T-helper 22 cell (primary cell): ENCODE results near the gene PAXX.

Experiments used
- DNase-seq: peaks from one replicate; pipeline ENCODE4 v3.0.0-alpha.2; 2020; ENCODE audit warnings: low read depth

PAXX gene

DNA sequence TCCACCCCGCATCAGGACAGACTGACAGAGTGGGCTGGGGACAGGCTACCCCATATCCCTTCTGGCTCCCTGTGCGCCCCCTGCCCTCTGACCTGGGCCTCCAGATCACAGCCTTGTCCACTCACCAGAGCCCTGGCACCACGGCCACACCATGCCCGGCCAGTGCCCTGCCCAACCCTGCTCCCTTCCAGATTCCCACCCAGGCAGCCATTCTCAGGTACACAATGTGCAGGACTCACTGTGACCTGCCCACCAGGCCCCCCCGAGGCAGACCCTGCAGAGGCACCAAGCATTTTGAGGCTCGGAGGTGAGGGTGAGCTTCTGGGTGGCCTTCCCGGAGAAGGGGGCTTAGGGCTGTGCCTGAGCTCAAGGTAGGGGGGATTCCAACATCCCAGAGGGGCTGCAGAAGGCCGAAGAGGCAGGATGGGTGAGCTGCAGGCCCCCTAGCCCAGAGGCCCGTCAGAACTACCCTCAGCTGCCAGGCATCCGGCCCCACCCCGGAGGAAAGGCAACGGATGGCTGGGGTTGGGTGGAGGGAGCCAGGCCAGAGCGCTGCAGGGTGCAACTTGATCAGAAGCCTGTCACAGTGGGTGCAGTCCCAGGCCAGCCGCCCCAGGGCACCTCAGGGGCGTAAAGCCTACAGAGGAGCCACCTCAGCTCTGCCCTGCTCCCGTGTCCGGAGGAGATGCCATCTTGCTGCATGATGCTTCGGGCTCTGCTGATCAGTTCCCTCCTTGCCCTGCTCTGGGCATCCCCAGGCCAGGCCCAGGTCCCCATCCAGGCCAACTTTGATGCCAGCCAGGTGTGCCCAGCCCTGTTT is 9.8 kb upstream of the PAXX start, which contains the start of gene LCNL1:
Gene LCNL1 (plus strand): TSS at position 762 of the 820 bp plus-strand sequence. CDS start 594 bp downstream, outside the sequence.
- DNase-seq: no peak

DNA sequence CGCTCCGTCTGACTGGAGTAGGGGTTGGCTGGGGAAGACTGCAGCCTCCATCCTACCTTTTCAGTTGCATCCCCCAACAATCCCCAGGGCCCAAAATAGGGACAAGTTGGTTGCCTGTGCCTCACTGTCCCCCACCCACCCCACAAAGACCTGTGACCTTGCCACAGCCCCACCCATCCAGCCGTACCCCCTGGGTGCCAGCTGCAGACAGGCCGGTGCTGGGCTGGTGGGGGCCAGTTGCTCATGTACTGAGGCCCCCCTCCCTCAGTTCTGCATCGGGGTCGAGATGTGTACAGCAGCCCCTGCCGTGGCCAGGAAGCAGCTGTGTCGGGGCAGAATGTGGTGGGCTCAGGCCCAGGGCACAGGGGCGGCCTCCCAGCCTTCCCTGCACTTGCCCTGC is 9.1 kb upstream of the PAXX start:
- DNase-seq: no peak

GRCh38 chr9:136983656-136984314 is 8.4 kb upstream of the PAXX start:
- DNase-seq: no peak

DNA sequence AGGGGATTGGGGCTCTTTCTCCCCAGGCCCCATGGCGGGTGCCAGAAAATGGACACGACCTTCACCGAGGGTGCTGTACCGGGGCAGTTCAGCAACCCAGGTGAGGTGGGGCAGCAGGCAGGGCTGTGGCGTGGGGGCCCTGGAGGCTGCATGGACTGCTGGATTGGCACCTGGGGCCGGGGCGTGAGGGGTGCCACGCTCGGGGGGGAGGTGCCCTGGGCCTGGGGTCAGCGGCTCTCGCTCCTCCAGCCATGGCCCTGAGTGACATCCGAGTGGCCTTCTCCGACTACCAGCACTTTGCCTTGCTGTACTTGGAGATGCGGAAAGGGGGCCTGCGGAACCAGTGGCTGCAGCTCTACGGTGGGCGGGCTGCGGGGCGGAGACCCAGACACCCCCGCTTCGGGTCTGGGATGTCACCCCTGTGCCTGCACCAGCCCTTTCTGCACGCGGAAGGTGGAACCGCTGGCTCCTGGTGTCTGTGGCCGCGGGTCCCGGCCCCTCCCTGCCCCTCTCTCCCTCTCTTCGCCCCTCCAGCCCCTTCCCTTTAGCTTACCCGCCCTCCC is 7.7 kb upstream of the PAXX start:
- no peak for DNase-seq

DNA sequence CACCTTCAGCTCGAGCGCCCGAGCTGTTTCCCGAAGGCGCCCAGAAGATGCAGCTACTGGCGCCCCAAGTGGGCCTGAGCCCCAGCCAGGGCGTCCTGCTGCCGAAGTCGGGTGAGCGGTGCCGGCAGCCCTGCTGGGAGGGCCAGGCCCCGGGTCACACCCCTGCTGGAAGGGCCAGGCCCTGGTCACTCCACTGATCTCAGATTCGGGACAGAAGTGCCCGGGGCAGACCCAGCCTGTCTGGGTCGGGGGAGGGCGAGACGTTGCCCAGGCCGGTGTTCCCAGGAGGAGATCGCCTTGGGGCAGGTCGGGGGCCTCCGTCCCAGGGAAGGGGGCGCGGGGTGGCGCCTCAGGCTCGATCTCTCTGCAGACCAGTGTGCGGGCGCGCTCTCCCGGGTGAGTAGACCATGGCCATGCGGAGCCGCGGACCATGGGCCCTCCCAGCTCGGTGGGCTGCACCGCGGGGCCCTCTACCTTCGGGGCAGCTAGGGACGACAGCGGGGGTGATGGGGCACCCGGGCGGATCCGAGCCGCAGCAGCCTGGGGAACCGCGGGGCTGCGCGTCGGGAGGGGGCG is 7.1 kb upstream of the PAXX start:
- DNase-seq: no peak

- no peak for DNase-seq
Observed at GRCh38 chr9:136985853-136986252, 6.4 kb upstream of the PAXX start.

DNA sequence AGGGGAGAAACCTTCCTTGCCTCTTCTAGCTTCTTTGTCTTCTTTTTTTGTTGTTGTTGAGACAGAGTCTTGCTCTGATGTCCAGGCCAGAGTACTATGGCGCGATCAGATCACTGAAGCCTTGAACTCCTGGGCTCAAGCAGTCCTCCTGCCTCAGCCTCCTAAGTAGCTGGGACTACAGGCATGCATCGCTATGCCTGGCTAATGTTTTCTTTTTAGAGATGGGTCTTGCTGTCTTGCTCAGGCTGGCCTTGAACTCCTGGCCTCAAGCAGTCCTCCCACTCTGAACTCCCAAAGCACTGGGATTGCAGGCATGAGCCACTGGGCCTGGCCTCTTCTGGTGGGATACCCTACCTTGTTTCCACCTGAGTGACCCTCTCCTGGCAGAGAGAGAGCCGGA is 3.4 kb upstream of the PAXX start:
- DNase-seq: no peak

DNA sequence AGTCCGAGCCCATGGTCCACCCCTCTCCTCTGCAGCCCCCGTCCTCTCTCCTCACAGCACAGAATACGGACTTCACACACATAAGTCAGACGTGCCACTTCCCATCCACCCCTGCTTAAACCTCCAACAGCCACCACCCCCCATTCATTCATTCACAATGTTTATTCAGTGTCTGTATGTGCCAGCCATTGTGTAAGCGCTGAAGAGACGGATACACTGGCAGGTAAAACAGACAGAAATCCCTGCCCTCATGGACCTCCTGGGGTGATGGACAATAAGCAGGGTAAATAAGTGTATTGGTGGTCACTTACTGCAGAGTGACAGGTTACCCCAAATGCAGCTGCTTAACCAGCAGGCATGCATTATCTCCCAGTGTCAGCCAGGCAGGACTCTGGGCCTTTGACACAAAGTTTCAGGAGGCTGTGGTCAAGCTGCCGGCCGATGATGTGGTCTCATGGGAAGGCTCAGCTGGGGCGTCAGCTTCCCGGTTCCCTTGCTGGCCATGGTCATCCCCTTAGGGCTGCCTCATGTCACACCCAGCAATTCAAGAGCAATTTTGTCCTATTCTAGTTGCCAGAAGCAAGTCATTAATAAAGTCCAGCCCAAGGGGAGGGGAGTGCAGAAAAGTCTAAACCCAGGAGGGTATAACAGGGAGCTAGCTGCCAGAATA is 1.8 kb upstream of the PAXX start:
- DNase-seq: no peak

GRCh38 chr9:136992819-136993369 is 672 bp downstream of the PAXX start:
- no peak for DNase-seq

- no peak for DNase-seq
Observed at GRCh38 chr9:136994180-136994887, 2.1 kb downstream of the PAXX start.

DNA sequence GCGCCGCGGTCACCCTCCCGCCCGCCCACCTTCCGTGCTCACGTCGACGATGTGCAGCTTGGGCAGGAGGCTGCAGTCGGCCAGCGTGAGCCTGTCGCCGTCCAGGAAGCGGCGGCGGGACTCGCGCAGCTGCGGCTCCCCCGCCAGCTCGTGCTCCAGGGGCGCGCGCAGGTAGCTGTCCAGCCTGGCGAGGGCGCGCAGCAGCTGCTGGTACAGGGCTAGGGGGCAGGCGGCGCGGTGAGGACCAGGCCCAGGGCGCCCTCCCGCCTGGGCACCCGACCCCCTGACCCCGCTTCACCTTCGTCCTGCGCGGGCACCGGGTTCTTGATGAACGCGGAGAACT is 2.6 kb downstream of the PAXX start:
- no peak for DNase-seq

DNA sequence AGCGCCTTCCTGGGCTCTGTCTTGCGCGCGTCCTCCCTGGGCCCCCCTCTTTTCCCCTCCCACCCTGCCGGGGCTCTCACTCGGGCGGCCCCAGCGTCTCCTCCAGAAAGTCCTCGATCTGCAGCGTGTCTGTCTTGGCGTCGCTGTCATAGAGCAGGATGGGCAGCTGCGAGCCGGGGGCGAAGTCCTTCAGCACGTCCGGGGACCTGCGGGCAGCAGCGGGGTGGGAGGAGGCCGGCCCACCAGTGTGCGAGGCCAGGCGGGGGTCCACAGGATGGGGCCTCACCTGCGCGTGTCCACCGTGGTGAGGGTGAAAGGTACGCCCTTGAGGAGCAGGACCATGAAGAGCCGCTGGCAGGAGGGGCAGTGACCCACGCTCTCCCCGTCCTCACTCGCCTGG is 3.1 kb downstream of the PAXX start:
- no peak for DNase-seq

- DNase-seq: no peak
Observed at GRCh38 chr9:136995772-136996311, 3.6 kb downstream of the PAXX start.

GRCh38 chr9:136996361-136997292 is 4.4 kb downstream of the PAXX start, which contains the start of gene CLIC3:
Gene CLIC3 (minus strand): TSS chr9:136996568. CDS start chr9:136996543, 25 bp downstream.
- no peak for DNase-seq

GRCh38 chr9:136997371-136997770 is 5.1 kb downstream of the PAXX start:
- DNase-seq: no peak

- no peak for DNase-seq
Observed at GRCh38 chr9:136997830-136998234, 5.6 kb downstream of the PAXX start.

- DNase-seq: no peak
Observed at GRCh38 chr9:137000177-137000930, 8.1 kb downstream of the PAXX start.

GRCh38 chr9:137001857-137002645 is 9.8 kb downstream of the PAXX start:
- DNase-seq: no peak
